IMR-90 (cell line): Measurements from ENCODE around the gene CDKL1. TPM values are rescaled to one million over a fixed set of nuclear protein-coding genes. Genes with fewer than 3 reads are reported as not detected.

Source experiments
- ATAC-seq: fragments of 200-7000 bp; cut with Tn5 transposase; 2 replicates; pipeline ENCODE4 v1.9.1; 2020; ENCODE audit warnings: low read depth, mild to moderate bottlenecking, moderate library complexity
- BruUV-seq: library from RNA; stranded (reverse); fragments of 400-500 nt; replicated peaks from 2 replicates; lab custom pipeline; 2021; lab: Mats Ljungman, UMichigan
- CTCF ChIA-PET: fragments of 300-600 bp; formaldehyde crosslinking; extraction: SDS; loops from one replicate; lab custom pipeline; 2021; ENCODE audit warnings: antibody characterized with exemption; lab: Yijun Ruan, JAX
- POLR2A ChIA-PET: fragments of 300-600 bp; sonication (Branson Sonifier 250); formaldehyde crosslinking; loops from one replicate; lab custom pipeline; 2022; ENCODE audit warnings: antibody characterized with exemption; ENCODE audit not compliant: unreplicated experiment; lab: Charles Lee
- DNase-seq: peaks from one replicate; pipeline ENCODE4 v3.0.0; 2013
- H2AFZ ChIP-seq: replicated peaks from 2 replicates; pipeline ENCODE3; 2013; ENCODE audit warnings: low read length, mild to moderate bottlenecking; ENCODE audit not compliant: poor library complexity
- H2AK5ac ChIP-seq: 2 replicates; pipeline ENCODE4 v1.6.1; 2013; ENCODE audit warnings: low read depth, low read length, inconsistent platforms
- H2AK9ac ChIP-seq: replicated peaks from 2 replicates; pipeline ENCODE3; 2013; ENCODE audit warnings: mild to moderate bottlenecking, low read depth, low read length, moderate library complexity; ENCODE audit not compliant: poor library complexity
- H2BK120ac ChIP-seq: 2 replicates; pipeline ENCODE4 v1.6.1; 2013; ENCODE audit warnings: low read depth, low read length, inconsistent platforms
- H2BK15ac ChIP-seq: 3 replicates; pipeline ENCODE4 v1.6.1; 2013; ENCODE audit warnings: low read depth, low read length, inconsistent platforms
- H2BK20ac ChIP-seq: 2 replicates; pipeline ENCODE4 v1.6.1; 2013; ENCODE audit warnings: low read depth, mild to moderate bottlenecking, inconsistent platforms, low read length, moderate library complexity
- H2BK5ac ChIP-seq: 2 replicates; pipeline ENCODE4 v1.6.1; 2013; ENCODE audit warnings: mild to moderate bottlenecking, low read depth, low read length, inconsistent platforms; ENCODE audit not compliant: poor library complexity, severe bottlenecking
- H3K14ac ChIP-seq: replicated peaks from 2 replicates; pipeline ENCODE4 v1.6.1; 2013; ENCODE audit warnings: low read depth, low read length, inconsistent platforms
- H3K18ac ChIP-seq: 2 replicates; pipeline ENCODE4 v1.6.1; 2013; ENCODE audit warnings: low read depth, low read length, control low read depth
- H3K23ac ChIP-seq: 2 replicates; pipeline ENCODE4 v1.6.1; 2013; ENCODE audit warnings: low read depth, low read length, inconsistent platforms
- H3K27ac ChIP-seq: 2 replicates; pipeline ENCODE4 v1.5.1; 2013; ENCODE audit warnings: mild to moderate bottlenecking, control low read depth, low read length; ENCODE audit not compliant: insufficient read depth
- H3K27me3 ChIP-seq: 2 replicates; pipeline ENCODE4 v1.6.1; 2013; ENCODE audit warnings: low read length; ENCODE audit not compliant: control insufficient read depth, insufficient read depth
- H3K36me3 ChIP-seq: 2 replicates; pipeline ENCODE4 v1.6.1; 2013; ENCODE audit warnings: low read length, mixed read lengths; ENCODE audit not compliant: control insufficient read depth, insufficient read depth
- H3K4ac ChIP-seq: 2 replicates; pipeline ENCODE4 v1.6.1; 2013; ENCODE audit warnings: low read depth, low read length, inconsistent platforms
- H3K4me1 ChIP-seq: 2 replicates; pipeline ENCODE4 v1.6.1; 2013; ENCODE audit warnings: low read length, mixed read lengths; ENCODE audit not compliant: control insufficient read depth, insufficient read depth
- H3K4me2 ChIP-seq: 2 replicates; pipeline ENCODE4 v1.6.1; 2013; ENCODE audit warnings: low read depth, mild to moderate bottlenecking, control low read depth, low read length, moderate library complexity
- H3K4me3 ChIP-seq: 2 replicates; pipeline ENCODE4 v1.5.1; 2013; ENCODE audit warnings: low read depth, mild to moderate bottlenecking, control low read depth, low read length, moderate library complexity; ENCODE audit not compliant: insufficient read depth
- H3K56ac ChIP-seq: 2 replicates; pipeline ENCODE4 v1.6.1; 2013; ENCODE audit warnings: low read length, inconsistent platforms; ENCODE audit not compliant: insufficient read depth; ENCODE audit errors: extremely low read depth
- H3K79me1 ChIP-seq, 2 experiments: 2 replicates each; pipeline ENCODE4 v1.6.1; 2013; ENCODE audit warnings: low read length in 2 of 2, inconsistent platforms in 1 of 2, low read depth in 1 of 2
- H3K9ac ChIP-seq: 2 replicates; pipeline ENCODE4 v1.6.1; 2013; ENCODE audit warnings: low read depth, low read length, control low read depth
- H3K9me1 ChIP-seq: 2 replicates; pipeline ENCODE4 v1.6.1; 2013; ENCODE audit warnings: low read length, inconsistent platforms; ENCODE audit not compliant: insufficient read depth
- H3K9me3 ChIP-seq: 2 replicates; pipeline ENCODE4 v1.6.1; 2013; ENCODE audit warnings: low read length; ENCODE audit not compliant: control insufficient read depth, insufficient read depth
- H4K20me1 ChIP-seq: 2 replicates; pipeline ENCODE4 v1.6.1; 2013; ENCODE audit warnings: low read length, inconsistent platforms; ENCODE audit not compliant: insufficient read depth
- H4K5ac ChIP-seq: 2 replicates; pipeline ENCODE4 v1.6.1; 2013; ENCODE audit warnings: mild to moderate bottlenecking, low read depth, low read length, control low read depth
- H4K8ac ChIP-seq, 2 experiments: 2 replicates each; pipeline ENCODE4 v1.6.1; 2013; ENCODE audit warnings: low read depth in 2 of 2, low read length in 2 of 2, control low read depth in 1 of 2, inconsistent platforms in 1 of 2
- H4K91ac ChIP-seq: 2 replicates; pipeline ENCODE4 v1.6.1; 2013; ENCODE audit warnings: low read depth, low read length, inconsistent platforms; ENCODE audit not compliant: insufficient read depth
- BHLHE40 ChIP-seq: fragments of 150-350 bp; IDR thresholded peaks from 2 replicates; pipeline ENCODE4 v1.6.1; 2016; ENCODE audit warnings: mild to moderate bottlenecking, low read depth, low read length
- CEBPB ChIP-seq: IDR thresholded peaks from 2 replicates; pipeline ENCODE4 v1.6.1; 2012; ENCODE audit warnings: low read depth, low read length, improper control_type of control experiment
- CHD1 ChIP-seq: IDR thresholded peaks from 2 replicates; pipeline ENCODE4 v1.6.1; 2012; ENCODE audit warnings: low read depth, low read length, improper control_type of control experiment
- ELK1 ChIP-seq: fragments of 150-350 bp; IDR thresholded peaks from 2 replicates; pipeline ENCODE4 v1.6.1; 2016; ENCODE audit warnings: low read depth, mild to moderate bottlenecking, low read length, moderate library complexity, borderline replicate concordance
- FOS ChIP-seq: fragments of 150-350 bp; IDR thresholded peaks from 2 replicates; pipeline ENCODE4 v1.6.1; 2016; ENCODE audit warnings: low read depth, low read length
- MAFK ChIP-seq: IDR thresholded peaks from 2 replicates; pipeline ENCODE4 v1.6.1; 2012; ENCODE audit warnings: low read depth, low read length, improper control_type of control experiment
- MAZ ChIP-seq: IDR thresholded peaks from 2 replicates; pipeline ENCODE4 v1.6.1; 2012; ENCODE audit warnings: low read depth, mild to moderate bottlenecking, low read length, improper control_type of control experiment, moderate library complexity, borderline replicate concordance
- MXI1 ChIP-seq: IDR thresholded peaks from 2 replicates; pipeline ENCODE4 v1.6.1; 2012; ENCODE audit warnings: low read depth, mild to moderate bottlenecking, low read length, moderate library complexity, borderline replicate concordance
- NFE2L2 ChIP-seq: fragments of 150-350 bp; IDR thresholded peaks from 2 replicates; pipeline ENCODE4 v1.6.1; 2016; ENCODE audit warnings: low read depth, mild to moderate bottlenecking, low read length
- POLR2A ChIP-seq: IDR thresholded peaks from 2 replicates; pipeline ENCODE4 v1.6.1; 2012; ENCODE audit warnings: mild to moderate bottlenecking, low read depth, low read length
- RCOR1 ChIP-seq: IDR thresholded peaks from 2 replicates; pipeline ENCODE4 v1.6.1; 2012; ENCODE audit warnings: mild to moderate bottlenecking, low read length, improper control_type of control experiment; ENCODE audit not compliant: insufficient replicate concordance
- RFX5 ChIP-seq: IDR thresholded peaks from 2 replicates; pipeline ENCODE4 v1.8.0; 2012; ENCODE audit warnings: low read depth, mild to moderate bottlenecking, low read length, moderate library complexity
- SMC3 ChIP-seq: fragments of 150-350 bp; IDR thresholded peaks from 2 replicates; pipeline ENCODE4 v1.6.1; 2016; ENCODE audit warnings: low read depth, mild to moderate bottlenecking, antibody characterized with exemption, low read length, moderate library complexity
- WGBS, 2 experiments: methylation state at CpG; one replicate each; pipeline versions ENCODE4 v1.1.5 to v1.1.7; 2013; ENCODE audit warnings: missing lambda C conversion rate in 2 of 2; ENCODE audit not compliant: insufficient read length in 1 of 2; ENCODE audit errors: extremely low coverage in 2 of 2; 5-methylcytosine and 5-hydroxymethylcytosine counted together
- dilution Hi-C: fragments of 300-500 bp; cut with HindIII; formaldehyde crosslinking; loops from one replicate; pipeline ENCODE4 v1.14.3; 2018; ENCODE audit warnings: low sequenced_read_pairs; ENCODE audit not compliant: unreplicated experiment
- in situ Hi-C: fragments of 300-500 bp; cut with MboI; formaldehyde crosslinking; loops from 3 replicates; pipeline ENCODE4 v1.14.3; 2019; ENCODE audit warnings: low sequenced_read_pairs, inconsistent platforms, mixed read lengths
- intact Hi-C: fragments of 100-400 bp; cut with micrococcal nuclease; formaldehyde crosslinking; loops from 2 replicates; pipeline ENCODE4 v1.10.0; 2022
- polyA plus RNA-seq, 3 experiments: library from polyadenylated mRNA; depleted of rRNA; stranded (reverse); fragments of >200 nt; gene quantifications; 2 replicates each; pipeline ENCODE4 v1.2.3, GENCODE V29; 2012; ENCODE audit warnings: low replicate concordance in 1 of 3
- total RNA-seq: library from RNA; depleted of rRNA; stranded (reverse); fragments of >200 nt; gene quantifications from 2 replicates; pipeline ENCODE4 v1.2.3, GENCODE V29; 2012
- TF ChIP-seq, protein P1 (sequence below): conservative IDR thresholded peaks from 2 replicates; pipeline ENCODE4 v1.5.1; 2012; ENCODE audit warnings: mild to moderate bottlenecking, low read depth, low read length, improper control_type of control experiment
- TF ChIP-seq, protein P2 (sequence below): fragments of 150-350 bp; IDR thresholded peaks from 2 replicates; pipeline ENCODE4 v1.6.1; 2017; ENCODE audit warnings: mild to moderate bottlenecking, antibody characterized with exemption, low read length, low read depth

Gene CDKL1
- total and polyA plus RNA-seq, 2 of the 4 experiments (the other 2 are of a cell fraction) = 1.9 to 3.8 TPM

DNA sequence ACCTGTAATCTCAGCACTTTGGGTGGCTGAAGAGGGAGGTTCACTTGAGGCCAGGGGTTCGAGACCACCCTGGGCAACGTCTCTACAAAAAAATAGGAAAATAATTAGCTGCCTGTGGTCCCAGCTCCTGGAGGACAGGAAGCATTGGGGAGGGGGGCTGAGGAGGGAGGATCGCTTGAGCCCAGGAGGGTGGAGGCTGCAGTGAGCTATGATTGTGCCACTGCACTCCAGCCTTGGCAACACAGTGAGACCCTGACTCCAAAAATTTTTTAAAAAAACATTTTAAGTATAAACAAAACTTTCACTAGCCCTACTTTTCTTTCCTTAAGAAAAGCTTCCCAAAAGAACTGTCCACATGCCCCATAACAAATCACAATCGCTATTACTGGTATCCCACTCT lies 86.2 kb downstream of the CDKL1 start:
- POLR2A ChIA-PET = no interaction called here
- Histone ChIP-seq H4K91ac (no peak overlapping the region), H2BK120ac (no peak overlapping the region), H2AK9ac (no peak overlapping the region), H3K9me3 (no peaks in the 10 kb centered on the region), H3K79me1 (peaks cover 15 to 38% of the 10 kb centered on the region in 2 experiments), H3K4me1 (peaks cover 4% of the 10 kb centered on the region), H2BK5ac (no peak overlapping the region), H4K5ac (no peak overlapping the region), H4K8ac (no peak overlapping the region), H3K36me3 (no peaks in the 10 kb centered on the region), H4K20me1 (no peaks in the 10 kb centered on the region), H2BK15ac (no peak overlapping the region), H3K9me1 (peaks cover 3% of the 10 kb centered on the region), H2AFZ (no peak overlapping the region), H3K23ac (no peak overlapping the region), H3K56ac (no peak overlapping the region), H3K27ac (no peak overlapping the region), H3K27me3 (no peaks in the 10 kb centered on the region), H3K4me3 (no peak overlapping the region), H2BK20ac (no peak overlapping the region), H3K4ac (no peak overlapping the region), H3K14ac (no peak overlapping the region), H3K18ac (no peak overlapping the region), H3K9ac (no peak overlapping the region), H2AK5ac (no peak overlapping the region), H3K4me2 (no peak overlapping the region)
- no TSS peak for BruUV-seq
- dilution Hi-C loops (no loop called here), in situ Hi-C loops (no loop called here), intact Hi-C loops (no loop called here)
- no peak for TF ChIP-seq NFE2L2
- TF ChIP-seq MAFK = no peak
- TF ChIP-seq RFX5 = no peak
- TF ChIP-seq, protein P1, sequence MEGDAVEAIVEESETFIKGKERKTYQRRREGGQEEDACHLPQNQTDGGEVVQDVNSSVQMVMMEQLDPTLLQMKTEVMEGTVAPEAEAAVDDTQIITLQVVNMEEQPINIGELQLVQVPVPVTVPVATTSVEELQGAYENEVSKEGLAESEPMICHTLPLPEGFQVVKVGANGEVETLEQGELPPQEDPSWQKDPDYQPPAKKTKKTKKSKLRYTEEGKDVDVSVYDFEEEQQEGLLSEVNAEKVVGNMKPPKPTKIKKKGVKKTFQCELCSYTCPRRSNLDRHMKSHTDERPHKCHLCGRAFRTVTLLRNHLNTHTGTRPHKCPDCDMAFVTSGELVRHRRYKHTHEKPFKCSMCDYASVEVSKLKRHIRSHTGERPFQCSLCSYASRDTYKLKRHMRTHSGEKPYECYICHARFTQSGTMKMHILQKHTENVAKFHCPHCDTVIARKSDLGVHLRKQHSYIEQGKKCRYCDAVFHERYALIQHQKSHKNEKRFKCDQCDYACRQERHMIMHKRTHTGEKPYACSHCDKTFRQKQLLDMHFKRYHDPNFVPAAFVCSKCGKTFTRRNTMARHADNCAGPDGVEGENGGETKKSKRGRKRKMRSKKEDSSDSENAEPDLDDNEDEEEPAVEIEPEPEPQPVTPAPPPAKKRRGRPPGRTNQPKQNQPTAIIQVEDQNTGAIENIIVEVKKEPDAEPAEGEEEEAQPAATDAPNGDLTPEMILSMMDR = no peak
- no peak for TF ChIP-seq FOS
- TF ChIP-seq ELK1 = no peak
- TF ChIP-seq POLR2A = no peak
- no peak for TF ChIP-seq RCOR1
- no peak for TF ChIP-seq CEBPB
- TF ChIP-seq MXI1 = no peak
- no peak for TF ChIP-seq MAZ
- TF ChIP-seq, protein P2, sequence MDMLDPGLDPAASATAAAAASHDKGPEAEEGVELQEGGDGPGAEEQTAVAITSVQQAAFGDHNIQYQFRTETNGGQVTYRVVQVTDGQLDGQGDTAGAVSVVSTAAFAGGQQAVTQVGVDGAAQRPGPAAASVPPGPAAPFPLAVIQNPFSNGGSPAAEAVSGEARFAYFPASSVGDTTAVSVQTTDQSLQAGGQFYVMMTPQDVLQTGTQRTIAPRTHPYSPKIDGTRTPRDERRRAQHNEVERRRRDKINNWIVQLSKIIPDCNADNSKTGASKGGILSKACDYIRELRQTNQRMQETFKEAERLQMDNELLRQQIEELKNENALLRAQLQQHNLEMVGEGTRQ = no peak
- no peak for TF ChIP-seq SMC3
- TF ChIP-seq BHLHE40 = no peak
- no peak for TF ChIP-seq CHD1
- CTCF ChIA-PET = interaction anchor here (1.2 kb wide), 1 partner anchor 10 kb away, joined by 4 read pairs; no protein-coding TSS in a partner anchor
- ATAC-seq (no peak), DNase-seq (no peak)
- 100% methylated on average over 1 of the region's 4 CpGs; no CpG with 5 or more reads in 1 of the 2 experiments for WGBS, 2 experiments
